HepG2 (cell line): Measurements from ENCODE around the gene RUSC1. TPM values are rescaled to one million over a fixed set of nuclear protein-coding genes. Genes with fewer than 3 reads are reported as not detected.

Source experiments
- AKAP8 ChIP-seq: sonication (generic); formaldehyde crosslinking; IDR thresholded peaks from 2 replicates; pipeline ENCODE4 v1.5.1; 2020; ENCODE audit warnings: mild to moderate bottlenecking, missing genetic modification reagents
- CREM ChIP-seq, 2 experiments: sonication (generic) in 1 of 2; formaldehyde crosslinking in 1 of 2; IDR thresholded peaks; 2 replicates each; pipeline versions ENCODE4 v1.4.0 to v1.6.1; 2016 to 2020; ENCODE audit warnings: antibody characterized with exemption in 1 of 2, mild to moderate bottlenecking in 1 of 2, missing genetic modification reagents in 1 of 2
- ERF ChIP-seq: IDR thresholded peaks from 2 replicates; pipeline ENCODE4 v1.6.1; 2018; ENCODE audit warnings: missing biosample characterization, missing genetic modification reagents
- ETV5 ChIP-seq: IDR thresholded peaks from 2 replicates; pipeline ENCODE4 v1.6.1; 2018; ENCODE audit warnings: missing biosample characterization, missing genetic modification reagents, inconsistent platforms, borderline replicate concordance
- FOXJ3 ChIP-seq: sonication (generic); formaldehyde crosslinking; IDR thresholded peaks from 2 replicates; pipeline ENCODE4 v1.4.0; 2020; ENCODE audit warnings: missing genetic modification reagents, mild to moderate bottlenecking, borderline replicate concordance
- HHEX ChIP-seq: IDR thresholded peaks from 2 replicates; pipeline ENCODE4 v1.6.1; 2016; ENCODE audit warnings: control low read depth
- KDM2A ChIP-seq: sonication (generic); formaldehyde crosslinking; IDR thresholded peaks from 2 replicates; pipeline ENCODE4 v1.4.0; 2020; ENCODE audit warnings: low read depth, missing genetic modification reagents, borderline replicate concordance
- MIXL1 ChIP-seq: IDR thresholded peaks from 2 replicates; pipeline ENCODE4 v1.6.1; 2016
- THAP11 ChIP-seq: IDR thresholded peaks from 2 replicates; pipeline ENCODE4 v1.6.1; 2016; ENCODE audit warnings: missing biosample characterization, missing genetic modification reagents
- ZBTB4 ChIP-seq: sonication (generic); formaldehyde crosslinking; IDR thresholded peaks from 2 replicates; pipeline ENCODE4 v1.4.0; 2020; ENCODE audit warnings: missing genetic modification reagents, mild to moderate bottlenecking, borderline replicate concordance
- ZGPAT ChIP-seq: IDR thresholded peaks from 2 replicates; pipeline ENCODE4 v1.6.1; 2016; ENCODE audit warnings: mild to moderate bottlenecking
- ZNF205 ChIP-seq: IDR thresholded peaks from 2 replicates; pipeline ENCODE4 v1.6.1; 2018; ENCODE audit warnings: missing biosample characterization, missing genetic modification reagents
- ZNF407 ChIP-seq: sonication (generic); formaldehyde crosslinking; IDR thresholded peaks from one replicate; pipeline ENCODE4 v1.5.1; 2020; ENCODE audit warnings: mild to moderate bottlenecking, missing genetic modification reagents; ENCODE audit errors: not compliant biosample characterization
- ZNF580 ChIP-seq: IDR thresholded peaks from 2 replicates; pipeline ENCODE4 v1.6.1; 2016; ENCODE audit warnings: low read depth, borderline replicate concordance
- ZNF841 ChIP-seq: sonication (generic); formaldehyde crosslinking; IDR thresholded peaks from 2 replicates; pipeline ENCODE4 v1.8.1; 2023; ENCODE audit warnings: missing genetic modification reagents, borderline replicate concordance
- polyA plus RNA-seq, 8 experiments: library from polyadenylated mRNA; depleted of rRNA in 3 of 8; stranded (reverse) in 7 of 8; unstranded in 1 of 8; fragments of >200 nt; fragmentation: Illumina TruSeq in 4 of 8; extraction: Trizol in 4 of 8; gene quantifications; 2 replicates each; pipeline versions ENCODE4 v1.2.1 to v1.2.3, GENCODE V29; 2011 to 2016; ENCODE audit warnings: low read depth in 4 of 8, missing spikeins in 1 of 8, mixed read lengths in 1 of 8; ENCODE audit not compliant: insufficient read depth in 1 of 8
- total RNA-seq, 5 experiments: library from RNA; depleted of rRNA; stranded (reverse); fragments of >200 nt; fragmentation: Illumina TruSeq; extraction: Trizol; gene quantifications; 2 replicates each; pipeline ENCODE4 v1.2.3, GENCODE V29; 2016; ENCODE audit warnings: low read depth in 1 of 5

The RUSC1 gene
- total and polyA plus RNA-seq, 2 of the 13 experiments (the other 11 are each of a cell fraction or from before 2014, with no cell fraction given), result 18.7 to 20.4 TPM

GRCh38 chr1:155308493-155309422, 11.9 kb upstream of the RUSC1 start, which contains the start of gene FDPS (continued):
- TF ChIP-seq ZBTB4, result no peak
- TF ChIP-seq ZNF407 (CRISPR knock-in tag), result no peak
- TF ChIP-seq MIXL1 (CRISPR knock-in tag), result peak; percentile 95
- TF ChIP-seq CREM (IDR thresholded peaks at IDR 0.05), result peak; percentile 99
- TF ChIP-seq CREM (CRISPR knock-in tag; IDR thresholded peaks at IDR 0.05), result peak; percentile 56; the same call in 1 of the 2 replicates
- peak; percentile 94; the same call in 1 of the 2 replicates for TF ChIP-seq AKAP8 (CRISPR knock-in tag)
- peak; percentile 58; the same call in 1 of the 2 replicates for TF ChIP-seq FOXJ3 (CRISPR knock-in tag)
- peak; percentile 48; the same call in 1 of the 2 replicates for TF ChIP-seq ERF (CRISPR knock-in tag)
- no peak for TF ChIP-seq HHEX (CRISPR knock-in tag)
- TF ChIP-seq ZGPAT (CRISPR knock-in tag), result peak; percentile 67
- 0 out of 2 replicates have a peak, but pooled peaks have one; percentile 17 for TF ChIP-seq ZNF205
- TF ChIP-seq ZNF841 (CRISPR knock-in tag), result no peak
- peak; percentile 92; the same call in 1 of the 2 replicates for TF ChIP-seq ETV5 (CRISPR knock-in tag)
- no peak; the same call in 1 of the 2 replicates for TF ChIP-seq ZNF580 (CRISPR knock-in tag)
- TF ChIP-seq KDM2A, result peak; percentile 91
- TF ChIP-seq THAP11 (CRISPR knock-in tag), result peak; percentile 99
